Measurements from ENCODE around the gene C11orf98.

GRCh38 chr11:62687508-62688396 is 22.7 kb upstream of the C11orf98 start:
- TF ChIP-seq CTCF (IDR thresholded peaks at IDR 0.05) = no peak
- no peak for TF ChIP-seq EP300 (IDR thresholded peaks at IDR 0.05)
